ENCODE measurements around the gene FAM3C.
"Not testable (repeated sequence)": the region's sequence is repeated elsewhere in the genome, so short reads cannot be mapped to it uniquely, and the experiment has no call there.

The FAM3C gene

GRCh38 chr7:121395961-121396757, at the start of gene FAM3C:
TSS of gene FAM3C (minus strand) at chr7:121396308. CDS start at chr7:121382969, 13,339 bp downstream.
- no peaks in the 10 kb centered on the region for H3K27me3 ChIP-seq (ENCODE audit: low read depth, low read length)

GRCh38 chr7:121442845-121443244, 46.7 kb upstream of the FAM3C start:
- Histone ChIP-seq H3K27ac (ENCODE audit: low read length) (no peak overlapping the region), H3K4me3 (ENCODE audit: low read depth in 1 of 2, low read length in 2 of 2) (no peak overlapping the region), H3K9me3 (ENCODE audit: control insufficient read depth in 1 of 2, low read length in 2 of 2) (no peaks in the 10 kb centered on the region), H3K27me3 (ENCODE audit: low read depth, low read length) (no peaks in the 10 kb centered on the region), H3K4me1 (ENCODE audit: control insufficient read depth in 1 of 2, insufficient read depth in 2 of 2, low read length in 2 of 2) (peaks cover 0 to 9% of the 10 kb centered on the region in 2 donors), H3K36me3 (ENCODE audit: control insufficient read depth in 1 of 2, insufficient read depth in 2 of 2, low read length in 2 of 2) (no peaks in the 10 kb centered on the region)

More at GRCh38 chr7:121395961-121396757, at the start of gene FAM3C:
- Histone ChIP-seq H3K4me3 (ENCODE audit: low read depth in 1 of 2, low read length in 2 of 2) (peak within 1 kb of the TSS; percentile 82 to 85), H3K27ac (ENCODE audit: low read length) (peak within 1 kb of the TSS; percentile 83), H3K4me1 (ENCODE audit: control insufficient read depth in 1 of 2, insufficient read depth in 2 of 2, low read length in 2 of 2) (peaks cover 3 to 10% of the 10 kb centered on the region in 2 donors), H3K9me3 (ENCODE audit: control insufficient read depth in 1 of 2, low read length in 2 of 2) (no peaks in the 10 kb centered on the region), H3K36me3 (ENCODE audit: control insufficient read depth in 1 of 2, insufficient read depth in 2 of 2, low read length in 2 of 2) (no peaks in the 10 kb centered on the region)

GRCh38 chr7:121440857-121441503, 44.9 kb upstream of the FAM3C start:
- Histone ChIP-seq H3K27me3 (ENCODE audit: low read depth, low read length) (no peaks in the 10 kb centered on the region), H3K36me3 (ENCODE audit: control insufficient read depth in 1 of 2, insufficient read depth in 2 of 2, low read length in 2 of 2) (no peaks in the 10 kb centered on the region), H3K9me3 (ENCODE audit: control insufficient read depth in 1 of 2, low read length in 2 of 2) (no peaks in the 10 kb centered on the region), H3K4me3 (ENCODE audit: low read depth in 1 of 2, low read length in 2 of 2) (no peak overlapping the region), H3K4me1 (ENCODE audit: control insufficient read depth in 1 of 2, insufficient read depth in 2 of 2, low read length in 2 of 2) (peaks cover 0 to 14% of the 10 kb centered on the region in 2 donors), H3K27ac (ENCODE audit: low read length) (no peak overlapping the region)

DNA sequence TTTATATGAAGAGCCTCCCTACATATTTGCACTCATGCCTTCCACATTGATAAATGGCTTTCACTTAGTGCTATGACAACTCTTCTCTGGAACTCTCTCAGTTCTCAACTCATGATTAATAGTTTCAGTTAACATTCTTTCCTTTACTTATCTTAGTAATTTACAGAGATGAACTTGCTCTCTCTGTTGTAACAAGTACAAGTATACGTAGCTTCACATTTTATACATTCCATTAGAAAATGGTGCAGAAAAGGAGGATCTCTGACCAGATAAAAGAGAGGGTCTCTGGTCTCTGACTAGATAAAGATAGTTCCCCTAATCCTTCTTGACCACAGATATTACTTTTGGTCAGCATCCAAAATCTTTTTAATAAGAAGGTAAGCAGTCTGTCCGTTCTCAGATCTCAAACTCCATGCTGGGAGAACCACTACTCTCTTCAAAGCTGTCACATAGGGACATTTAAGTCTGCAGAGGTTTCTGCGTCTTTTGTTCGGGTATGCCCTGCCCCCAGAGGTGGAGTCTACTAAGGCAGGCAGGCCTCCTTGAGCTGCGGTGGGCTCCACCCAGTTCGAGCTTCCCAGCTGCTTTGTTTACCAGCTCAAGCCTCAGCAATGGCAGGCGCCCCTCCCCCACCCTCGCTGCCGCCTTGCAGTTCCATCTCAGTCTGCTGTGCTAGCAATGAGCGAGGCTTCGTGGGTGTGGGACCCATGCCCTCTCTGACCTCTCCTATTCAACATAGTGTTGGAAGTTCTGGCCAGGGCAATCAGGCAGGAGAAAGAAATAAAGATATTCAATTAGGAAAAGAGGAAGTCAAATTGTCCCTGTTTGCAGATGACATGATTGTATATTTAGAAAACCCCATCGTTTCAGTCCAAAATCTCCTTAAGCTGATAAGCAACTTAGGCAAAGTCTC, 42.2 kb upstream of the FAM3C start:
- H3K4me1 ChIP-seq (ENCODE audit: control insufficient read depth in 1 of 2, insufficient read depth in 2 of 2, low read length in 2 of 2): peaks cover 0 to 14% of the 10 kb centered on the region in 2 donors
- peak overlapping the region; percentile 32 to 68 for H3K4me3 ChIP-seq (ENCODE audit: low read depth in 1 of 2, low read length in 2 of 2)
- H3K27ac ChIP-seq (ENCODE audit: low read length); H3K9me3 ChIP-seq (ENCODE audit: control insufficient read depth in 1 of 2, low read length in 2 of 2); H3K36me3 ChIP-seq (ENCODE audit: control insufficient read depth in 1 of 2, insufficient read depth in 2 of 2, low read length in 2 of 2); H3K27me3 ChIP-seq (ENCODE audit: low read depth, low read length): not testable (repeated sequence)

DNA sequence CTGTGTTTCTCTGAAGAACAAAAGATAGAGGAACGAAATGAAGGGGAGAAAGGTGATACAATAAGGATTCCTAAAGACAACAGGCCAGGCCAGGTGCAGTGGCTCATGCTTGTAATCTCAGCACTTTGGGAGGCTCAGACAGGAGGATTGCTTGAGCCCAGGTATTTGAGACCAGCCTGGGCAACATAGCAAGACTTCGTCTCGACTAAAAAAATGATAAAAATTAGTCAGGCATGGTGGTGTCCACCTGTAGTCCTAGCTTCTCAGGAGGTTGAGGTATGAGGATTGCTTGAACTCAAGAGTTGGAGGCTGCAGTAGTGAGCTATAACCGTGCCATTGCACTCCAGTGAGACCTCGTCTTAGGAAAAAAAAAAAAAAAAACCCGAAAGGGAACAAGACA, 41.4 kb upstream of the FAM3C start:
- Histone ChIP-seq H3K4me3 (ENCODE audit: low read depth in 1 of 2, low read length in 2 of 2) (peak overlapping the region in 1 of 2 donors; percentile 68), H3K27ac (ENCODE audit: low read length) (no peak overlapping the region), H3K27me3 (ENCODE audit: low read depth, low read length) (no peaks in the 10 kb centered on the region), H3K4me1 (ENCODE audit: control insufficient read depth in 1 of 2, insufficient read depth in 2 of 2, low read length in 2 of 2) (peaks cover 0 to 14% of the 10 kb centered on the region in 2 donors), H3K36me3 (ENCODE audit: control insufficient read depth in 1 of 2, insufficient read depth in 2 of 2, low read length in 2 of 2) (no peaks in the 10 kb centered on the region), H3K9me3 (ENCODE audit: control insufficient read depth in 1 of 2, low read length in 2 of 2) (no peaks in the 10 kb centered on the region)

- H3K4me3 ChIP-seq (ENCODE audit: low read depth in 1 of 2, low read length in 2 of 2): no peak overlapping the region
- H3K36me3 ChIP-seq (ENCODE audit: control insufficient read depth in 1 of 2, insufficient read depth in 2 of 2, low read length in 2 of 2): no peaks in the 10 kb centered on the region
- no peaks in the 10 kb centered on the region for H3K27me3 ChIP-seq (ENCODE audit: low read depth, low read length)
- H3K9me3 ChIP-seq (ENCODE audit: control insufficient read depth in 1 of 2, low read length in 2 of 2): no peaks in the 10 kb centered on the region
- H3K4me1 ChIP-seq (ENCODE audit: control insufficient read depth in 1 of 2, insufficient read depth in 2 of 2, low read length in 2 of 2): peaks cover 0 to 14% of the 10 kb centered on the region in 2 donors
- no peak overlapping the region for H3K27ac ChIP-seq (ENCODE audit: low read length)
These were observed 40.6 kb upstream of the FAM3C start for GRCh38 chr7:121436688-121437087.

- no peaks in the 10 kb centered on the region for H3K27me3 ChIP-seq (ENCODE audit: low read depth, low read length)
- no peaks in the 10 kb centered on the region for H3K36me3 ChIP-seq (ENCODE audit: control insufficient read depth in 1 of 2, insufficient read depth in 2 of 2, low read length in 2 of 2)
- H3K4me3 ChIP-seq (ENCODE audit: low read depth in 1 of 2, low read length in 2 of 2): no peak overlapping the region
- H3K9me3 ChIP-seq (ENCODE audit: control insufficient read depth in 1 of 2, low read length in 2 of 2): no peaks in the 10 kb centered on the region
- no peak overlapping the region for H3K27ac ChIP-seq (ENCODE audit: low read length)
- H3K4me1 ChIP-seq (ENCODE audit: control insufficient read depth in 1 of 2, insufficient read depth in 2 of 2, low read length in 2 of 2): peaks cover 0 to 14% of the 10 kb centered on the region in 2 donors
These were observed 40.0 kb upstream of the FAM3C start for GRCh38 chr7:121436136-121436535.

- peaks cover 0 to 14% of the 10 kb centered on the region in 2 donors for H3K4me1 ChIP-seq (ENCODE audit: control insufficient read depth in 1 of 2, insufficient read depth in 2 of 2, low read length in 2 of 2)
- H3K36me3 ChIP-seq (ENCODE audit: control insufficient read depth in 1 of 2, insufficient read depth in 2 of 2, low read length in 2 of 2): no peaks in the 10 kb centered on the region
- no peaks in the 10 kb centered on the region for H3K9me3 ChIP-seq (ENCODE audit: control insufficient read depth in 1 of 2, low read length in 2 of 2)
- no peaks in the 10 kb centered on the region for H3K27me3 ChIP-seq (ENCODE audit: low read depth, low read length)
- H3K4me3 ChIP-seq (ENCODE audit: low read depth in 1 of 2, low read length in 2 of 2): no peak overlapping the region
- no peak overlapping the region for H3K27ac ChIP-seq (ENCODE audit: low read length)
These were observed 37.7 kb upstream of the FAM3C start for GRCh38 chr7:121433775-121434174.

DNA sequence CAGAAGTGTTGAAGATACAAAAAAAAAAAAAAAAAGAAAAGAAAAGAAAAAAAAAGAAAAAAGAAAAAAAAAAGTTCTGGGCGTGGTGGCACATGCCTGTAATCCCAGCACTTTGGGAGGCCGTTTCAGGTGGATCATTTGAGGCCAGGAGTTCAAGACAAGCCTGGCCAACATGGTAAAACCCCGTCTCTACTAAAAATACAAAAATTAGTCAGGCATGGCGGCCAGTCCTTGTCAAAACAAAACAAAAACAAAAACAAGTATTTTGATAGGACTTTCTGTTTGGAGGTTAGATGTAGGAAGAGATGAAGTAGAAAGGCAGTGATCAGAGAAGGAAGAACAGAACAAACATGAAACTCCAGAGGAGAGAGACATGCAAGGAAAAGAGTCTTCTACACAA, 36.4 kb upstream of the FAM3C start:
- H3K27ac ChIP-seq (ENCODE audit: low read length); H3K36me3 ChIP-seq (ENCODE audit: control insufficient read depth in 1 of 2, insufficient read depth in 2 of 2, low read length in 2 of 2); H3K27me3 ChIP-seq (ENCODE audit: low read depth, low read length); H3K4me1 ChIP-seq (ENCODE audit: control insufficient read depth in 1 of 2, insufficient read depth in 2 of 2, low read length in 2 of 2); H3K9me3 ChIP-seq (ENCODE audit: control insufficient read depth in 1 of 2, low read length in 2 of 2); H3K4me3 ChIP-seq (ENCODE audit: low read depth in 1 of 2, low read length in 2 of 2): not testable (repeated sequence)

GRCh38 chr7:121431996-121432395, 35.9 kb upstream of the FAM3C start:
- no peaks in the 10 kb centered on the region for H3K27me3 ChIP-seq (ENCODE audit: low read depth, low read length)
- H3K36me3 ChIP-seq (ENCODE audit: control insufficient read depth in 1 of 2, insufficient read depth in 2 of 2, low read length in 2 of 2): no peaks in the 10 kb centered on the region
- no peak overlapping the region for H3K4me3 ChIP-seq (ENCODE audit: low read depth in 1 of 2, low read length in 2 of 2)
- H3K4me1 ChIP-seq (ENCODE audit: control insufficient read depth in 1 of 2, insufficient read depth in 2 of 2, low read length in 2 of 2): no peaks in the 10 kb centered on the region
- H3K9me3 ChIP-seq (ENCODE audit: control insufficient read depth in 1 of 2, low read length in 2 of 2): no peaks in the 10 kb centered on the region
- no peak overlapping the region for H3K27ac ChIP-seq (ENCODE audit: low read length)

- Histone ChIP-seq H3K27me3 (ENCODE audit: low read depth, low read length) (no peaks in the 10 kb centered on the region), H3K36me3 (ENCODE audit: control insufficient read depth in 1 of 2, insufficient read depth in 2 of 2, low read length in 2 of 2) (no peaks in the 10 kb centered on the region), H3K27ac (ENCODE audit: low read length) (no peak overlapping the region), H3K9me3 (ENCODE audit: control insufficient read depth in 1 of 2, low read length in 2 of 2) (no peaks in the 10 kb centered on the region), H3K4me1 (ENCODE audit: control insufficient read depth in 1 of 2, insufficient read depth in 2 of 2, low read length in 2 of 2) (no peaks in the 10 kb centered on the region), H3K4me3 (ENCODE audit: low read depth in 1 of 2, low read length in 2 of 2) (no peak overlapping the region)
These were observed 35.4 kb upstream of the FAM3C start for GRCh38 chr7:121431389-121431995.
